Measurements from ENCODE around the gene SH3D21.

DNA sequence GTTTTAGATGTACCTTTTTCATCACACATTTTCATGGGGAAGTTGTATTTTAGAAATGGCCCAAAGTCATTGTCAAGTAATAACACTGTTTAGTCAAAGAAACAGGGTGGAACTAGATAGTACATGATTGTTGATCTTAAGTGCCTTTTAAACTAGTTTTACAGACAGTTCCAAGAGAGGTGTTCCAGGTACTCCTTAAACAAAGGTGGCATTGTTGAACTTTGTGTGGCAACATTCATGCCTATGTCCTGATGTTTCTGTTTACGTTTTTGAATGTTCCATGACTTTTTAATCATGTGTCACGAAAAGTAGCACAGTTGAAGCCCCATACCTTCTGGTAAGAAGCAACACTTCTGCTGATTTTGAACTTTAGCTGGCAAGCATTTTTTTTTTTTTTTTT lies 9.1 kb upstream of the SH3D21 start:
- TF ChIP-seq, protein P1, sequence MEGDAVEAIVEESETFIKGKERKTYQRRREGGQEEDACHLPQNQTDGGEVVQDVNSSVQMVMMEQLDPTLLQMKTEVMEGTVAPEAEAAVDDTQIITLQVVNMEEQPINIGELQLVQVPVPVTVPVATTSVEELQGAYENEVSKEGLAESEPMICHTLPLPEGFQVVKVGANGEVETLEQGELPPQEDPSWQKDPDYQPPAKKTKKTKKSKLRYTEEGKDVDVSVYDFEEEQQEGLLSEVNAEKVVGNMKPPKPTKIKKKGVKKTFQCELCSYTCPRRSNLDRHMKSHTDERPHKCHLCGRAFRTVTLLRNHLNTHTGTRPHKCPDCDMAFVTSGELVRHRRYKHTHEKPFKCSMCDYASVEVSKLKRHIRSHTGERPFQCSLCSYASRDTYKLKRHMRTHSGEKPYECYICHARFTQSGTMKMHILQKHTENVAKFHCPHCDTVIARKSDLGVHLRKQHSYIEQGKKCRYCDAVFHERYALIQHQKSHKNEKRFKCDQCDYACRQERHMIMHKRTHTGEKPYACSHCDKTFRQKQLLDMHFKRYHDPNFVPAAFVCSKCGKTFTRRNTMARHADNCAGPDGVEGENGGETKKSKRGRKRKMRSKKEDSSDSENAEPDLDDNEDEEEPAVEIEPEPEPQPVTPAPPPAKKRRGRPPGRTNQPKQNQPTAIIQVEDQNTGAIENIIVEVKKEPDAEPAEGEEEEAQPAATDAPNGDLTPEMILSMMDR (IDR thresholded peaks at IDR 0.05), result no peak
- TF ChIP-seq POLR2A (IDR thresholded peaks at IDR 0.05) (no peak), POLR2AphosphoS5 (IDR thresholded peaks at IDR 0.05) (no peak), EP300 (IDR thresholded peaks at IDR 0.05) (no peak)

Data from sigmoid colon (tissue), 4 donors.